ENCODE data around the gene PPP1R9B. TPM values are rescaled to one million over a fixed set of nuclear protein-coding genes. Genes with fewer than 3 reads are reported as not detected.
A peak's percentile ranks its signal among the peaks of the same experiment; 100 is the strongest.

PPP1R9B gene
- total and polyA plus RNA-seq, 2 of the 8 experiments (the other 6 are each of a cell fraction or from before 2014, with no cell fraction given), result 5.2 to 13.1 TPM

- no peak overlapping the region for H2BK5ac ChIP-seq (ENCODE audit: low read depth, low read length)
- no peaks in the 10 kb centered on the region for H3K36me3 ChIP-seq (ENCODE audit: control insufficient read depth in 2 of 4, insufficient read depth in 4 of 4, low read length in 3 of 4)
- no peaks in the 10 kb centered on the region for H3K79me1 ChIP-seq (ENCODE audit: low read depth, low read length)
- H3K27me3 ChIP-seq (replicated peaks in 1 of 4; ENCODE audit: control insufficient read depth in 3 of 4, extremely low read depth in 1 of 4, insufficient read depth in 3 of 4, low read length in 3 of 4), result peaks cover 0 to 6% (median 0%) of the 10 kb centered on the region in 4 experiments; a peak in 2 of 7 replicates
- no peak for TF ChIP-seq RBBP5 (IDR thresholded peaks at IDR 0.05; ENCODE audit: borderline replicate concordance, low read depth, low read length)
- TF ChIP-seq BRCA1 (IDR thresholded peaks at IDR 0.05; ENCODE audit: low read depth, low read length), result no peak
- no peak for TF ChIP-seq HDAC6 (IDR thresholded peaks at IDR 0.05; ENCODE audit: low read depth, low read length)
- TF ChIP-seq FOSL1 (IDR thresholded peaks at IDR 0.05; ENCODE audit: insufficient read depth, low read depth, low read length), result no peak
- no peak for TF ChIP-seq BCL11A (IDR thresholded peaks at IDR 0.05; ENCODE audit: low read depth in 2 of 2, low read length in 2 of 2)
- TF ChIP-seq PHF8 (conservative IDR thresholded peaks at IDR 0.05; ENCODE audit: low read depth, low read length), result no peak
- no peak for TF ChIP-seq TAF1 (IDR thresholded peaks at IDR 0.05; ENCODE audit: low read depth, low read length)
- TF ChIP-seq HDAC2 (IDR thresholded peaks at IDR 0.05; ENCODE audit: borderline replicate concordance in 1 of 2, low read depth in 2 of 2, low read length in 2 of 2), result no peak
- TF ChIP-seq NANOG (IDR thresholded peaks at IDR 0.05; ENCODE audit: insufficient read depth, low read depth, low read length, poor library complexity, severe bottlenecking), result no peak
- TF ChIP-seq CHD1 (IDR thresholded peaks at IDR 0.05; ENCODE audit: low read depth, low read length), result no peak
- H3K4me2 ChIP-seq (ENCODE audit: insufficient read depth in 1 of 2, low read depth in 2 of 2, low read length in 2 of 2), result no peak overlapping the region
- no peaks in the 10 kb centered on the region for H3K79me2 ChIP-seq (ENCODE audit: control insufficient read depth in 1 of 2, insufficient read depth in 2 of 2, low read length in 2 of 2)
- H4K8ac ChIP-seq (ENCODE audit: extremely low read depth, insufficient read depth, low read length), result no peak overlapping the region
- H2BK15ac ChIP-seq (ENCODE audit: low read length), result no peak overlapping the region
- no peak overlapping the region for H2BK120ac ChIP-seq (replicated peaks; ENCODE audit: low read depth, low read length)
- H3K27ac ChIP-seq (ENCODE audit: low read depth, low read length), result no peak overlapping the region
- H2BK20ac ChIP-seq (ENCODE audit: low read length), result no peak overlapping the region
- no peak overlapping the region for H3K9ac ChIP-seq (replicated peaks in 1 of 4; ENCODE audit: extremely low read depth in 1 of 4, low read depth in 3 of 4, low read length in 3 of 4)
- no peak for FAIRE-seq
- H3K4me1 ChIP-seq (replicated peaks in 1 of 4; ENCODE audit: control insufficient read depth in 3 of 4, insufficient read depth in 4 of 4, low read length in 3 of 4), result peaks cover 0 to 7% (median 6%) of the 10 kb centered on the region in 4 experiments; a peak in 4 of 7 replicates
- H3K23ac ChIP-seq (ENCODE audit: insufficient read length), result no peak overlapping the region
- no peaks in the 10 kb centered on the region for H4K20me1 ChIP-seq (replicated peaks in 1 of 2; ENCODE audit: control insufficient read depth in 1 of 2, insufficient read depth in 2 of 2, low read length in 2 of 2)
- POLR2A ChIA-PET (ENCODE audit: partially characterized antibody), result no interaction called here
- H3K23me2 ChIP-seq (ENCODE audit: low read depth, low read length), result peaks cover 8% of the 10 kb centered on the region
- CTCF ChIA-PET (ENCODE audit: partially characterized antibody), result interaction anchor here (1.5 to 21.5 kb wide), 5 partner anchors 10 to 43 kb away, joined by 6 to 299 read pairs (median 13); partner anchors contain the start of gene SAMD14
- no peak overlapping the region for H3K56ac ChIP-seq (replicated peaks; ENCODE audit: insufficient read length, low read depth, low read length)
- no peak overlapping the region for H3K14ac ChIP-seq (ENCODE audit: insufficient read length)
- DNase-seq (ENCODE audit: low read depth in 1 of 2, low spot score in 2 of 2), result no peak
- no peak overlapping the region for H3K18ac ChIP-seq (ENCODE audit: extremely low read depth, low read length)
- no peaks in the 10 kb centered on the region for H3K9me3 ChIP-seq (ENCODE audit: insufficient read depth in 2 of 2, low read depth in 1 of 2, low read length in 1 of 2)
- 0 out of 2 replicates have a peak overlapping the region, but pooled peaks have one; percentile 34 for H2AFZ ChIP-seq (ENCODE audit: low read length)
- no peak overlapping the region for H3K4ac ChIP-seq (replicated peaks; ENCODE audit: insufficient read length, low read depth, low read length)
- no peak overlapping the region for H4K5ac ChIP-seq (ENCODE audit: insufficient read length, low read depth, low read length)
- H2BK12ac ChIP-seq (ENCODE audit: low read depth, low read length), result no peak overlapping the region
- 86% methylated on average over 4 of the region's 4 CpGs; no CpG with 5 or more reads in 1 of the 2 experiments for WGBS, 2 experiments (ENCODE audit: extremely low coverage in 1 of 2, insufficient coverage in 1 of 2, insufficient read length in 1 of 2, insufficient replicate concordance in 2 of 2, low coverage in 1 of 2, low lambda C conversion rate in 2 of 2, missing lambda C conversion rate in 1 of 2)
- no peak overlapping the region for H4K91ac ChIP-seq (replicated peaks; ENCODE audit: insufficient read length, low read length)
- no peak overlapping the region for H2AK5ac ChIP-seq (ENCODE audit: low read depth, low read length)
- H3K4me3 ChIP-seq (ENCODE audit: extremely low read depth in 1 of 4, insufficient read depth in 2 of 4, low read depth in 3 of 4, low read length in 4 of 4), result no peak overlapping the region
Measured at GRCh38 chr17:50157891-50158290, 7.4 kb upstream of the PPP1R9B start.
